Measurements from ENCODE around the gene NRGN.

The NRGN gene

GRCh38 chr11:124749912-124750311 is 10.2 kb downstream of the NRGN start:
- no peak overlapping the region for H3K27ac ChIP-seq
- no peak for TF ChIP-seq CTCF (IDR thresholded peaks at IDR 0.05)
- H3K4me3 ChIP-seq (ENCODE audit: low read depth in 1 of 2, low read length in 1 of 2), result no peak overlapping the region
- H3K27me3 ChIP-seq, result peaks cover 77% of the 10 kb centered on the region
- H3K36me3 ChIP-seq, result no peaks in the 10 kb centered on the region
- H3K4me1 ChIP-seq (ENCODE audit: control insufficient read depth in 1 of 2, insufficient read depth in 1 of 2, low read depth in 1 of 2, low read length in 1 of 2), result peaks cover 11 to 16% of the 10 kb centered on the region in 2 experiments
- no peaks in the 10 kb centered on the region for H3K9me3 ChIP-seq

GRCh38 chr11:124751391-124751740 is 11.6 kb downstream of the NRGN start:
- Histone ChIP-seq H3K9me3 (no peaks in the 10 kb centered on the region), H3K36me3 (no peaks in the 10 kb centered on the region), H3K27me3 (peaks cover 70% of the 10 kb centered on the region), H3K4me1 (ENCODE audit: control insufficient read depth in 1 of 2, insufficient read depth in 1 of 2, low read depth in 1 of 2, low read length in 1 of 2) (peaks cover 5 to 8% of the 10 kb centered on the region in 2 experiments), H3K27ac (no peak overlapping the region), H3K4me3 (ENCODE audit: low read depth in 1 of 2, low read length in 1 of 2) (no peak overlapping the region)
- no peak for TF ChIP-seq CTCF (IDR thresholded peaks at IDR 0.05)

GRCh38 chr11:124751741-124752470 is 12.2 kb downstream of the NRGN start, which contains the start of gene VSIG2:
VSIG2 (minus strand) TSS chr11:124752255; CDS start chr11:124752137, 118 bp downstream.
- Histone ChIP-seq H3K4me1 (ENCODE audit: control insufficient read depth in 1 of 2, insufficient read depth in 1 of 2, low read depth in 1 of 2, low read length in 1 of 2) (peaks cover 0 to 2% of the 10 kb centered on the region in 2 experiments), H3K4me3 (ENCODE audit: low read depth in 1 of 2, low read length in 1 of 2) (no peak within 1 kb of the TSS), H3K36me3 (no peaks in the 10 kb centered on the region), H3K27me3 (peaks cover 72% of the 10 kb centered on the region), H3K27ac (no peak within 1 kb of the TSS), H3K9me3 (no peaks in the 10 kb centered on the region)
- no peak for TF ChIP-seq CTCF (IDR thresholded peaks at IDR 0.05)

GRCh38 chr11:124752471-124753102 is 12.8 kb downstream of the NRGN start:
- peaks cover 72% of the 10 kb centered on the region for H3K27me3 ChIP-seq
- no peak for TF ChIP-seq CTCF (IDR thresholded peaks at IDR 0.05)
- no peaks in the 10 kb centered on the region for H3K36me3 ChIP-seq
- no peaks in the 10 kb centered on the region for H3K4me1 ChIP-seq (ENCODE audit: control insufficient read depth in 1 of 2, insufficient read depth in 1 of 2, low read depth in 1 of 2, low read length in 1 of 2)
- no peak overlapping the region for H3K4me3 ChIP-seq (ENCODE audit: low read depth in 1 of 2, low read length in 1 of 2)
- H3K27ac ChIP-seq, result no peak overlapping the region
- no peaks in the 10 kb centered on the region for H3K9me3 ChIP-seq

GRCh38 chr11:124753205-124753604 is 13.5 kb downstream of the NRGN start:
- peaks cover 1 to 4% of the 10 kb centered on the region in 2 experiments for H3K4me1 ChIP-seq (ENCODE audit: control insufficient read depth in 1 of 2, insufficient read depth in 1 of 2, low read depth in 1 of 2, low read length in 1 of 2)
- no peaks in the 10 kb centered on the region for H3K9me3 ChIP-seq
- TF ChIP-seq CTCF (IDR thresholded peaks at IDR 0.05), result no peak
- H3K4me3 ChIP-seq (ENCODE audit: low read depth in 1 of 2, low read length in 1 of 2), result no peak overlapping the region
- H3K27me3 ChIP-seq, result peaks cover 72% of the 10 kb centered on the region
- H3K27ac ChIP-seq, result no peak overlapping the region
- no peaks in the 10 kb centered on the region for H3K36me3 ChIP-seq

Data from neutrophil (primary cell).